Measurements from ENCODE around the gene BORCS5. TPM values are rescaled to one million over a fixed set of nuclear protein-coding genes. Genes with fewer than 3 reads are reported as not detected.

Gene BORCS5
- total and polyA plus RNA-seq, 2 of the 8 experiments (the other 6 are each of a cell fraction or from before 2014, with no cell fraction given) = 8.3 to 17.4 TPM

DNA sequence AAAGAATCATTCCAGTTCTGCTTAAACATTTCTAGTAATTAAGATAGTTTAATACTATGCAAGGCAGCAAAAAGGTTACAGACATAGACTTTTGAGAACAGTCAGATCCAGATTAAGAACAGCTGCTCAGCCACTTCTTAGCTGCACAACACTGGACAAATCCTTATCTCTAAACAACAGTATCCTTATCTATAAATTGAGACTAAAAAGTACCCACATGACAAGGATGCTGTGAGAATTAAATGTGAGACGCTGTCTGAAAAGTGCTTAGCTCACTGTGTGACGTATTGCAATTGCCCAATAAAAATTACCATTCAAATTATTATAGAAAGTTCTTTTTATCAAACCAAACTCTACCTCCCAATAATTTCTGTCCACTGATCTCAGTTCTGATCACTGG lies 35.5 kb downstream of the BORCS5 start (continued):
- TF ChIP-seq KDM5A (IDR thresholded peaks at IDR 0.05; ENCODE audit: low read length) (no peak), SP4 (IDR thresholded peaks at IDR 0.05; ENCODE audit: low read length) (no peak), CHD2 (IDR thresholded peaks at IDR 0.05; ENCODE audit: low read length) (no peak), BACH1 (IDR thresholded peaks at IDR 0.05; ENCODE audit: low read length) (no peak), CBX8 (IDR thresholded peaks at IDR 0.05; ENCODE audit: borderline replicate concordance, low read depth, low read length) (no peak), SIX5 (IDR thresholded peaks at IDR 0.05; ENCODE audit: low read depth, low read length) (no peak), NRF1 (IDR thresholded peaks at IDR 0.05; ENCODE audit: low read depth, low read length) (no peak)
